ENCODE results near the gene SLC11A1. TPM values are rescaled to one million over a fixed set of nuclear protein-coding genes. Genes with fewer than 3 reads are reported as not detected.

The SLC11A1 gene
- total RNA-seq, 1 donor from 2014 or later: 3.3 TPM

DNA sequence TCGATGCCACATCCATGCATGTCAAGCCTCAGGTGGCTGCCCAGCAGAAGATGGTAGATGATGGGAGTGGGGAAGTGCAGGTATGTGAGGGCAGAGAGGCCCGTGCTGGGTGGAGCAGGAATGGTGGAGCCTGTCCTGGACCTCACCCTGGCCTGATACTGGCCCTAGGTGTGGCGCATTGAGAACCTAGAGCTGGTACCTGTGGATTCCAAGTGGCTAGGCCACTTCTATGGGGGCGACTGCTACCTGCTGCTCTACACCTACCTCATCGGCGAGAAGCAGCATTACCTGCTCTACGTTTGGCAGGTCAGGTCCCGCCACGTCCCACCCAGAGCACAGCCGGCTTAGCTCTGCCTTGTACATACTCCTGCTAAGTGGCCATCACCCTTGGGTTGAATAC lies 49.8 kb downstream of the SLC11A1 start:
- DNase-seq (ENCODE audit: low spot score) (no peak), ATAC-seq (no peak)

DNA sequence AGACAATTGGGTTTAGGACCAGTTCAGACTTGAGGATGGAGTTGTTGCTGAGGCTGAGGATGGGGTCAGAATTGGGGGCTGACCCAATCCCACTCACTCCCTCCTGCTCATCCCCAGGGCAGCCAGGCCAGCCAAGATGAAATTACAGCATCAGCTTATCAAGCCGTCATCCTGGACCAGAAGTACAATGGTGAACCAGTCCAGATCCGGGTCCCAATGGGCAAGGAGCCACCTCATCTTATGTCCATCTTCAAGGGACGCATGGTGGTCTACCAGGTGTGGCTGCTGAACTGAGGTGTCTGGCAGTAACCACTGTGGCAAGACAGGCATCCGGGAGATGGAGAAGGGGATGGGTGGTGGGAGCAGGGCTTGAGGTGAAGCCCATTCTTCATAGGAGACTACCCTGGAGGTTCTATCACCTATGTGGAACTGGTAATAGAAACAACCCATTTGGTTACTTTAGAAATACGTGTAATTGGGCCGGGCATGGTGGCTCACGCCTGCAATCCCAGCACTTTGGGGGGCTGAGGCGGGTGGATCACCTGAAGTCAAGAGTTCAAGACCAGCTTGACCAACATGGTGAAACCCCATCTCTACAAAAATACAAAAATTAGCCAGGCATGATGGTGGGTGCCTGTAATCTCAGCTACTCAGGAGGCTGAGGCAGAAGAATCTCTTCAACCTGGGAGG lies 50.7 kb downstream of the SLC11A1 start:
- DNase-seq (ENCODE audit: low spot score): no peak
- no peak for ATAC-seq

DNA sequence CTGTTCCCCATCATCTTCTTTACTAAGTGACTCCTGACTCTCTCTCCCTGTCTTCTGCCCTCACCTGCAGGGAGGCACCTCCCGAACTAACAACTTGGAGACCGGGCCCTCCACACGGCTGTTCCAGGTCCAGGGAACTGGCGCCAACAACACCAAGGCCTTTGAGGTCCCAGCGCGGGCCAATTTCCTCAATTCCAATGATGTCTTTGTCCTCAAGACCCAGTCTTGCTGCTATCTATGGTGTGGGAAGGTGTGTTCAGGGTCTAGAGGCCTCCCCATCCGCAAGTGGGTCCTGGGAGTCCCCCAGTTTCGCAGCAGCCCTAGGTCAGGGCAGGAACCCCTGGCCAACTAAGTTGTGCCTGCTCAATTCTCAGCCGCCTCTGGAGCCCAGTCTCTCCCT lies 52.4 kb downstream of the SLC11A1 start:
- DNase-seq (ENCODE audit: low spot score): no peak
- ATAC-seq: no peak

DNA sequence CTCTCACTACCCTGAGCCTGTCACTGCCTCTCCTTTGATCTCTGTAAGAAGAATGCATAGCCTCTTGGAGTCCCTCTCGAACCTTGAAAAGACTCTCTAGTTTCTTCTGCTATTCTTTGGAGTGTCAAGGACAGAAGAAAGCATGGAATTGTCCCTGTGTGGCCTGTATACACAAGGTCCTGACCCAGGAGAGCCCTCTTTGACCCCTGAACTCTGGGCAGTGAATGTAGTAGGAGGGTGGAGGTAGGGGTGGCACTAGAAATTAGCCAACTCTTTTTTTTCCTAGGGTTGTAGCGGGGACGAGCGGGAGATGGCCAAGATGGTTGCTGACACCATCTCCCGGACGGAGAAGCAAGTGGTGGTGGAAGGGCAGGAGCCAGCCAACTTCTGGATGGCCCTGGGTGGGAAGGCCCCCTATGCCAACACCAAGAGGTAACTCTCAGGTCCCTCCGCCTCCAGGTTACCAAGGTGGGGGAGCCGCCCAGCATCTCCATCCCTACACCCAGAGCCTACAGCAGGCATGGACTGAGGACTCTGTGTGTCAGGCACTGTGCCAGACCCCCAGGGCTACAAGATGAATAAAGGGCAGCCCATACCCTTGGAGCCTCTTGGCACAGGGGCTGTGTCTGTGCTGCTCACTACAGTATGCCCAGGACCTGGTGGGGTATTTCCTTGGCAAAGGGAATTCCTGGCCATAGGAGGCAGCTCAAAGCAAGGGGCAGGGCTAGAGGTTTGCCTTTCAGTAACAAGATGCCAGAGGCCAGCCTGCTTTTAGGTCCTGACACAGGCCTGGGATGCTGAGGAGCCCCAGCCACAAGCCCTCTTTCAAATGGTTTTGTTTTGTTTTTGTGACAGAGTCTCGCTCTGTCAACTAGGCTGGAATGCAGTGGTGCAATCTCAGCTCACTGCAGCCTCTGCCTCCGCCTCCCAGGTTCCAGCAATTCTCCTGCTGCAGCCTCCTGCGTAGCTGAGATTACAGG lies 53.2 kb downstream of the SLC11A1 start:
- no peak for DNase-seq (ENCODE audit: low spot score)
- peak; percentile 44 for ATAC-seq

DNA sequence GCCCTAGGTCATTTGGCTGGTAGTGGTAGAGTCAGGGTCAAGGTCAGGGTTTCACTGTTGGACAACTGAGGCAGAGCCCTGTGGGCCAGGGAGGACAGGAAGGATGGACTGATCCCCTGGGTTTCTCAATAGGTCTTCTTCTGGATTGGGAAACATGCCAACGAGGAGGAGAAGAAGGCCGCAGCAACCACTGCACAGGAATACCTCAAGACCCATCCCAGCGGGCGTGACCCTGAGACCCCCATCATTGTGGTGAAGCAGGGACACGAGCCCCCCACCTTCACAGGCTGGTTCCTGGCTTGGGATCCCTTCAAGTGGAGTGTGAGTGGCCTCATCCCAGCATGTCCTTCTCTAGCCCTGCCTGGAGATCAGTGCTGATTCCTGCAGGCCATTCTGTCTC lies 54.9 kb downstream of the SLC11A1 start:
- no peak for ATAC-seq
- DNase-seq (ENCODE audit: low spot score): no peak

DNA sequence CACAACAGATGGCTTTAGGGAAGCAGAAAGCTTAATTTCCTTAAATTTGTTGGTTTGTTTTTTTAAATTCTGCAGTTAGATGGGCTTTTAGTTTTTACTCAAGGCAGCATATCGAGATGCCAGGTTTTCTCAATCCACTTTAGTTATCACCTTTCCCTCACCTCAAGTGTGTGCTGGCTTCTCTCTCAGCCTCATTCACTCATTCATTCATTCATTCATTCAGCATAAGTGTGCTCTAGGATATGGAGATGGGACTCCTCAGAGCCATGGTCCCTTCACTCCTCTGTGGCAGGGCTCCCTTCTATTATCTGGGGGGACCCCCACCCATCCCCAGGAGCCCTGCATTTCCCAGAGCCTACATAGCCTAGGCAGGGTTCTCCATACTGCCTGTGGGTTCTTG lies 55.9 kb downstream of the SLC11A1 start:
- no peak for DNase-seq (ENCODE audit: low spot score)
- no peak for ATAC-seq

DNA sequence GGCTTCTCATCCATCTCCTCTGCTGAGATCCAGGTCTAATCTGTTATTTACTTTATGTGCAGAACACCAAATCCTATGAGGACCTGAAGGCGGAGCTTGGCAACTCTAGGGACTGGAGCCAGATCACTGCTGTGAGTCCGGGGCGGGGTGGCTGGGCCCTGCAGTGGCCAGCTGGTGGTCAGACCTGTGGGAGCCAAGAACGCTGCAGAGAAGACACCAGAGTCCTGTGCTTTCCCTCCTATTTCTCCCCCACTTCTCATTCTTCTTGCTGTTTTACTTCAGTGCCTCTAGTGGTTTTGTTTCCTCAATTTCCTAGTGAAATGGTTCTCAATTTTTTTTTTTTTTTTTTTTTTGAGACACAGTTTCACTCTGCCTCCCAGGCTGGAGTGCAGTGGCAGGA lies 56.5 kb downstream of the SLC11A1 start:
- ATAC-seq (peak; percentile 44), DNase-seq (ENCODE audit: low spot score) (no peak)

DNA sequence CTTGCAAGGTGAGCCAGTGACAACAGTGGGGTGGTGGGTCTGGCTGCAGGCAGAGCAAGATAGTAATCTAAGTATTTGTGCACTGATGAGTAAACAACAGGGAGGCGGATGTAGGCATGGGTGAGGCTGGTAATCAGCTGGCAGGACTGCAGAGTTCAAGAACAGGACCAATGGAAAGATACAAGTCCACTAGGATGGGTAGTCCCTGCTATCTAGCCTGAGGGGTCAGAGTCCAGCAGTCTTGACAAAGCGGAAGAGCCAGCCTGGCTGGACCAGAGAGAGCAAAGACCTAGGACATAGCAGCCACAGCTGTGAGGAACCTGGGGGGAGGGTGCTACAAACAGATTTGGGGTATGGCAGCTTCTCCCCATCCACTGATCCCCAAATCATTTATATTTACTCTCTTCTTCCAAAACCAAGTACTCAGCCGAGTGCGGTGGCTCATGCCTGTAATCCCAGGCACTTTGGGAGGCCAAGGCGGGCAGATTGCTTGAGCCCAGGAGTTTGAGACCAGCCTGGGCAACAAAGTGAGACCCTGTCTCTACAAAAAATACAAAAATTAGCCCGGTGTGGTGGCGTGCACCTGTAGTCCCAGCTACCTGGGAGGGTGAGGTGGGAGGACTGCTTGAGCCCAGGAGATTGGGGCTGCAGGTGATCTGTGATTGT lies 62.8 kb downstream of the SLC11A1 start:
- ATAC-seq (peak; percentile 97), DNase-seq (ENCODE audit: low spot score) (peak; percentile 92)

DNA sequence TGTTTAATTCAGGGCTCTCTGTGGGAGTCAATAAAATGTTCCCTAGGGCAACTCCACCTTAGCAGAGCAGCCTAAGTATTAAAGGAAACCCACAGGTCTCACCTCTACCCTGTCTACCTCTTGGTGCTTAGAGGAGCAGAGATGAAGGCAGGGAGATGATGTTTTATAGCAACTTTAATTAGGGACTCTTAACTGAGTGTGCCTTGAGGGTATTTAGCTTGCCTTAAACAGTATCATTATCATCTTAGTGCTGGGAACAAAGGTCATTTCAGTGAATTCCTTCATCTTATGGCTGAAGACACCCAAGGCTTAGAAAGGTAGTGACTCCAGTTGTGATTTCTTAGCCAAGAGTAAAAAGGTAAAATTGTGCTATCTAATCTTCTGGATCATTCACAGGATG lies 63.5 kb downstream of the SLC11A1 start:
- no peak for DNase-seq (ENCODE audit: low spot score)
- no peak for ATAC-seq

Other genes starting within 250 kb of the SLC11A1 start
- 0.30 TPM for gene CXCR1, start 215.3 kb upstream of the SLC11A1 start, total RNA-seq
- gene ARPC2, start 165.1 kb upstream of the SLC11A1 start, total RNA-seq: 51.4 TPM
- gene GPBAR1, start 121.3 kb upstream of the SLC11A1 start, total RNA-seq: 1.3 TPM
- 43.9 TPM for gene AAMP, start 112.1 kb upstream of the SLC11A1 start, total RNA-seq
- 102 TPM for gene PNKD, start 111.8 kb upstream of the SLC11A1 start, total RNA-seq
- gene TMBIM1, start 89.8 kb upstream of the SLC11A1 start, total RNA-seq: 117 TPM
- gene CATIP, start 25.4 kb upstream of the SLC11A1 start, total RNA-seq: not detected
- gene CTDSP1, start 17.6 kb downstream of the SLC11A1 start, total RNA-seq: 105 TPM
- 2.6 TPM for gene VIL1, start 36.9 kb downstream of the SLC11A1 start, total RNA-seq
- gene USP37, start 186.1 kb downstream of the SLC11A1 start, total RNA-seq: 4.8 TPM
- 14.1 TPM for gene CNOT9, start 186.6 kb downstream of the SLC11A1 start, total RNA-seq
- gene PLCD4, start 225.6 kb downstream of the SLC11A1 start, total RNA-seq: 0.43 TPM